Stimulated activated CD4-positive, alpha-beta T cell treated with anti-CD3 and anti-CD28 coated beads, Interleukin-2, amount 100 ng/mL, for 4 hours (primary cell): ENCODE results near the gene ZFP82.

ENCODE experiments used
- DNase-seq: peaks from one replicate; pipeline ENCODE4 v3.0.0-alpha.2; 2020; ENCODE audit warnings: low read depth

Gene ZFP82

GRCh38 chr19:36371886-36372285, 46.6 kb downstream of the ZFP82 start:
- DNase-seq: no peak

- DNase-seq: no peak
Observed at GRCh38 chr19:36363845-36364244, 54.6 kb downstream of the ZFP82 start.
